HG02884 (cell line): Measurements from ENCODE around the gene PSMB8.

Experiments used
- ATAC-seq: cut with Tn5 transposase; IDR thresholded peaks from one replicate; pipeline ENCODE4 v1.9.1; 2021; ENCODE audit warnings: mild to moderate bottlenecking, moderate library complexity; ENCODE audit not compliant: unreplicated experiment

Gene PSMB8

DNA sequence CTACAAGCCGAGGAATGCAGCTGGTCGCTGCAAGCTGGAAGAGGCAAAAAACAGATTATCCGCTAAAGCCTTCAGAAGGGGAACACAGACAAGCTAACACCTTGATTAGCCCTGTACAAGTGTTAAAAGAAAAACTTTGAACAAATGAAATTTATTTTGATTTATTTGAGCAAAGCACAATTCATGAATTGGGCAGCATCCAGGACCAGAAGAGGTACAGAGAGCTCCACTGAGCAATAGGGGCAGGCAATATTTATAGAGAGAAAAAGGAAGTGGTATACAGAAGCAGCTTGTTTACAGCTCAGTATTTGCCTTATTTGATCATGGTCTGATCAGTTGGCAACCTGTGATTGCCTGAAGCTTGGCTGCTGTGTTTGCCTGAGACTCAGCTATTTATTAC, 44.7 kb downstream of the PSMB8 start:
- ATAC-seq, result no peak

DNA sequence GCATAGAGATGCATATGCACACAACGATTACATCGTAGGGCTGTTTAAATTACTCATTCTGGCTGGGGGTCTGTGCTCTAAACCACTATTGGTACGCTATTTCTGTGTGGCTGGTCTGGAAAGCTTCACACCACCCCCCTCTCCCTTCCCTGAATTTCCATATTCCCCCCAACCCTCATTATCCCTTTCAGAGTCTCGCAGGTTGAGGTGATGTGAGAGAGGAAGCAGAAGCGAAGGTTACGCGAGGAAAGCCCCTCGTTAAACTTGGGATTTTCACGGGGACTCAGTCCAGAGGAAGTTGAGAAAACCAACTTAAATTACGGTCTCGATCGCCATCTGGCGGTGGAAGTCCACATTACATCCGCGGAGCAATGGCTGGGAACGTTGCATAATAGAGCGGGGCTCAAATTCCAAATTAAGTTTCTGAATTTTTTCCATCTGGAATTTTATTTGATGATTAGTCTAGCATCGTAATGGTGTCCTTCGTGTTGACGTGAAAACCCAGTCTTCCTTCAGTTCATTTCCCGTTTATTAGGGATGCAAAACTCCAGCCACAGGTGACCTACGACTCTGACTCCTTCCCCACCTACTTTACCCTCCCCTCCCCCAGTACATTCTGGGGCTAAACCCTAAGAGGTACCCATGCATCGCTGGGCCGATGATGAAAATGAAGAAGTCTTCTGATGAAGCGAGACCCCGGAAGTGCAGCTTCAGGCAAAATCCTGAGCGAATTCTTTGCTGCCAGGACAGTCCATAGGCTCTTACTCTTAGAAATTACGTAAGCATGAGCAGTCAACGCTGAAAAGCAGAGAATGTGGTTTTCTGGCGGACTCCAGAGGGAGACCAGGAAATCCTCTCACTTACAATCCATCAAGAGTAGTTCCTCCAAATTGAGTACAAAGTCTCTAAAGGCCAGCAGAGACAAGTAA, 46.7 kb downstream of the PSMB8 start:
- ATAC-seq, result no peak

DNA sequence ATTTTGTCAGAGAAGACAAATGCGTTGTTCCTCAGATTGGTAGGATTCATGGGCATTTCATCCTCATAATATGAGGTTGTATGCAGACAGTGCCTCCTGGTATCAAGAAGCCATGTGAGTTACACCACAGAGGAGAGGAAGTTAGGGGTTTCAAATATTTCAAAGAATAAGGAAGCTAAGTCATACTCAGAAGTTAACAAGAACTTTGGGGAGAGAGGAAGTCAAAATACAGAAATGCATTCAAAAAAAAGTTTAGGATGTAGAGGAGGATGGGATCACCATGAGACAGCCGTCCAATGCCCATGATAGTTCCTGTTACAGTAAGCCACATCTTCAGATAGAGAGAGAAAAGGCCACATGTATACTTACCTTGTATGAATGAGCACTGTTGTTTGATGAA, 49.3 kb downstream of the PSMB8 start:
- ATAC-seq, result no peak

DNA sequence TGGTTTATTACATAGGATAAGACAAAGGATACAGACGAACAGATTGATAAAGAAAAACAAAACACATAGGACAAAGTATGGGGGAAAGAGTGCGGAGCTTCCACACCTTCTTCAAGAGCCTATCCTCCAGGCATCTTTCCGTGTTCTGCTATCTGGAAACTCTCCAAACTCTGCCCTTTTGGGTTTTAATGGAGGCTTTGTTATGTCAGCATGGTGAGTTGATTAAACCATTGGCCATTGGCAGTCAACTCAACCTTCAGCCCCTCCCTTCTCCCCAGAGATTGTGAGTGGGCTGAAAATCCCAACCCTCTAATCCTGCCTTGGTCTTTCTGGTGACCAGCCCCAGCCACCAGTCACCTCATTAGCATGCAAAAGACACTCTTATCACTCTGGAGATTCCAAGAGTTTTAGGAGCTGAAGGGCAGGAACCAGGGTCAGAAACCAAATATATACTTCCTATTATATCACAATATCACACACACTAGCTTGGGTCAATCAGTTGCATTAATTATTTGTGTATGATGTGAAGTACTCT, 50.9 kb downstream of the PSMB8 start:
- ATAC-seq, result no peak
